Measurements from ENCODE around the gene FBLN1.
A peak's percentile ranks its signal among the peaks of the same experiment; 100 is the strongest.
"Not testable (repeated sequence)": the region's sequence is repeated elsewhere in the genome, so short reads cannot be mapped to it uniquely, and the experiment has no call there.

FBLN1 gene

DNA sequence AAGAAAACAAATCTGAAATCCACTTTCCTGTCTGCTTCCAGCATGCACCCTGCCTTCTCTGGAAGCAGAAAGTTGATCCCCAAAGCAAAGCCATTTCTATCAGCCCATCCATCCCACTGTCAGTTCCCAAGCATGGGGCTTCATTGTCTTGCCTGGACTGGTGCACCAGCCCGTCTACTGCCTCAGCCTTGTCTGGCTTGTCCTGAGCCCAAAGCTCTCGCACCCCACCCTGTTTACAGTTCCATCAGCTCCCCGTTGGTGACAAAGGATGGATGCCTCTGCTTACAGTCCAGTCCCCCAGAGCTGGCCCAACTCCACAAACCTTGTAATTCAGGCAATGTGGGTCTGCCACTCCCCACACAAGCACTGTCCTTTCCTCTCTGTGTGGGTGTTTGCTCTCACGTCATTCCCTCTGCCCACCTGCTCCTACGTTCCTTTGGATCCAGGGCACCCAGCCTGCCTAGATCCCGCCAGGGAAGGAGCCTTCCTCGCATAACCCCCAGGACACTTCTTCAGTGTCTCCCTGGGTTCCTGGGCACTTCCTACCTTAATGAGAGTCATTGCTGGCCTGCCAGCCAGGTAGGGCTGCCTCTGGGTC is 38.8 kb downstream of the FBLN1 start:
- Mint-ChIP-seq H3K4me1 (peaks cover 23% of the 10 kb centered on the region), H3K27ac (no peak overlapping the region), H3K9me3 (no peaks in the 10 kb centered on the region), H3K36me3 (ENCODE audit: low read depth) (peaks cover 40% of the 10 kb centered on the region), H3K4me3 (no peak overlapping the region), H3K27me3 (ENCODE audit: low read depth, poor library complexity) (peaks cover 3% of the 10 kb centered on the region)
- no peak for DNase-seq
- TF ChIP-seq, protein P1, sequence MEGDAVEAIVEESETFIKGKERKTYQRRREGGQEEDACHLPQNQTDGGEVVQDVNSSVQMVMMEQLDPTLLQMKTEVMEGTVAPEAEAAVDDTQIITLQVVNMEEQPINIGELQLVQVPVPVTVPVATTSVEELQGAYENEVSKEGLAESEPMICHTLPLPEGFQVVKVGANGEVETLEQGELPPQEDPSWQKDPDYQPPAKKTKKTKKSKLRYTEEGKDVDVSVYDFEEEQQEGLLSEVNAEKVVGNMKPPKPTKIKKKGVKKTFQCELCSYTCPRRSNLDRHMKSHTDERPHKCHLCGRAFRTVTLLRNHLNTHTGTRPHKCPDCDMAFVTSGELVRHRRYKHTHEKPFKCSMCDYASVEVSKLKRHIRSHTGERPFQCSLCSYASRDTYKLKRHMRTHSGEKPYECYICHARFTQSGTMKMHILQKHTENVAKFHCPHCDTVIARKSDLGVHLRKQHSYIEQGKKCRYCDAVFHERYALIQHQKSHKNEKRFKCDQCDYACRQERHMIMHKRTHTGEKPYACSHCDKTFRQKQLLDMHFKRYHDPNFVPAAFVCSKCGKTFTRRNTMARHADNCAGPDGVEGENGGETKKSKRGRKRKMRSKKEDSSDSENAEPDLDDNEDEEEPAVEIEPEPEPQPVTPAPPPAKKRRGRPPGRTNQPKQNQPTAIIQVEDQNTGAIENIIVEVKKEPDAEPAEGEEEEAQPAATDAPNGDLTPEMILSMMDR (IDR thresholded peaks at IDR 0.05), result no peak

DNA sequence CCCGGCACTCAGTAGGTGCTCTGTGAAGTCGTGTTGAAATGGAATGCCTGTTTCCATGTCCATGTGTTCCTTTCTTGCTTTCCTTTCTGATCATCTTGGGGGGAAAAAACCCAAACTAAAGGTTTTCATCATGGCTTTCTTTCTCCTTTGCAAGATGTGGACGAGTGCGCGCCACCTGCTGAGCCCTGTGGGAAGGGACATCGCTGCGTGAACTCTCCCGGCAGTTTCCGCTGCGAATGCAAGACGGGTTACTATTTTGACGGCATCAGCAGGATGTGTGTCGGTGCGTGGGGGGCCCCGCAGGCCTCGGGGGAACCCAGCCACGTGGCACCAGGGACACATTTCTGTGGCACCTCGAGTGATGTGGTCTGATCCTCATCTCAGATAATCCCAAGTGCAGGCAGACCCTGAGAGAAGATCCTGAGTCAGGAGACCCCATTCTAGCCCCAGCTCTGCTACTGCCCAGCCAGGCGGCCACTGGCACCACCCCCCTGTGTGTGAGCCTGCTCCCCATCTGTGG is 39.4 kb downstream of the FBLN1 start:
- Mint-ChIP-seq H3K4me3 (no peak overlapping the region), H3K9me3 (no peaks in the 10 kb centered on the region), H3K27me3 (ENCODE audit: low read depth, poor library complexity) (peaks cover 3% of the 10 kb centered on the region), H3K27ac (no peak overlapping the region), H3K4me1 (peaks cover 27% of the 10 kb centered on the region), H3K36me3 (ENCODE audit: low read depth) (peaks cover 43% of the 10 kb centered on the region)
- DNase-seq, result no peak
- TF ChIP-seq, protein P1 (IDR thresholded peaks at IDR 0.05), result no peak

DNA sequence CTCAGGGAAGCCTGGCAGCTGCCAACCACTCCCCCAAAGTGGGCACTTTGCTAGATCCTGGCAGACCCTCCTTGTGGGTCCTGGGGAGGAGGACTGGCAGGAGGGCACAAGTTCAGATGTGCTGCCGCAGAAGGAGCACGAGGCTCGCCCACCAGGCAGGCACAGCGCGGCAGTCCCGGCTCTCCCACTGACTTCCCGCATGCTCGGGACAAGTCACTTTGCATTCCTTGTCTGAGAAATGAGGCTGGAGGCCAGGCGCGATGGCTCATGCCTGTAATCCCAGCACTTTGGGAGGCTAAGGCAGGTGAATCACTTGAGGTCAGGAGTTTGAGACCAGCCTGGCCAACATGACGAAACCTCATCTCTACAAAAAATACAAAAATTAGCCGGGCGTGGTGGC is 40.1 kb downstream of the FBLN1 start:
- Mint-ChIP-seq H3K4me1 (peaks cover 27% of the 10 kb centered on the region), H3K36me3 (ENCODE audit: low read depth) (peaks cover 46% of the 10 kb centered on the region)
- not testable (repeated sequence) for H3K9me3 Mint-ChIP-seq; H3K4me3 Mint-ChIP-seq; DNase-seq; H3K27me3 Mint-ChIP-seq (ENCODE audit: low read depth, poor library complexity); H3K27ac Mint-ChIP-seq

DNA sequence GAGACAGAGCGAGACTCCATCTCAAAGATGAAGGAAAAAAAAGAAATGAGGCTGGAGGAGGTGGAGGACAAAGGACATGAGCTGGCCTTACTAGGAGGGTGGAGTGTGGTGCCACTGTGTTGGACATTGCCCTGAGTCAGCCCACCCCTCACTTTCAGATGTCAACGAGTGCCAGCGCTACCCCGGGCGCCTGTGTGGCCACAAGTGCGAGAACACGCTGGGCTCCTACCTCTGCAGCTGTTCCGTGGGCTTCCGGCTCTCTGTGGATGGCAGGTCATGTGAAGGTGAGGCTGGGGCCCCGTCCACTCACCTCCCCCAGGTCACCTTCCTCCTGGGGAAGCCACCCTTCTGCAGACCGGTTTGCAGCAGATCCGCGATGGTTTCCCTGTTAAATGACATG is 40.6 kb downstream of the FBLN1 start:
- H3K36me3 Mint-ChIP-seq (ENCODE audit: low read depth), result peaks cover 47% of the 10 kb centered on the region
- no peak overlapping the region for H3K4me3 Mint-ChIP-seq
- DNase-seq, result no peak
- H3K27me3 Mint-ChIP-seq (ENCODE audit: low read depth, poor library complexity), result peaks cover 3% of the 10 kb centered on the region
- TF ChIP-seq, protein P1 (IDR thresholded peaks at IDR 0.05), result no peak
- H3K4me1 Mint-ChIP-seq, result peaks cover 24% of the 10 kb centered on the region
- H3K27ac Mint-ChIP-seq, result no peak overlapping the region
- H3K9me3 Mint-ChIP-seq, result no peaks in the 10 kb centered on the region

DNA sequence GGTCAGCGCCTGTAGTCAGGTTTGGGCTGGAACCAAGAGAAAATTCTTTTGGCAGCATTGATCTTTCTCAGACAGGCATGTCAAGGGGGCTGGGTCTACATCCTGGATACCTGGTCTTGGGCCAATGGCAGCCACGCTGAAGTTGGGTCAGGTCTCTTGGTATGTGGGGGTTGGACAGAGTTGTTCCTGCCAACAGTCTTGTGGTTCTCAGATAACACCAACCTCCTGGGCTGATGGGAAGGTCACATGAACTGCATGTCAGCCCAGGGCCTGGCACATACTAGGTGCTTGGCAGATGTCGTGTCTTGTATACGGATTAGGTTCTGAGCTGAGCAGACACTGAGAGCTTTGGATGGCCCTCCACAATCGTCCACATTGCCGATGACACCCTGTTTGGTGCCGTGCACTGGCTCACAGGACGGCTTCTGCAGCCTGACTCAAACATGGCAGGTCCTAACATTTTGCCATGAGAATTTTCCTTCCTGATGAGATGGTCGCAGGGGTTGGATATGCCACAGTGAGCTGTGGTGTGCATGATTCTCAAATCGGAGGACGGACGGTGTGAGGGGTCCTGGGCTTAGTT is 42.0 kb downstream of the FBLN1 start:
- no peak overlapping the region for H3K27ac Mint-ChIP-seq
- H3K27me3 Mint-ChIP-seq (ENCODE audit: low read depth, poor library complexity), result peaks cover 3% of the 10 kb centered on the region
- no peak overlapping the region for H3K4me3 Mint-ChIP-seq
- TF ChIP-seq, protein P1 (IDR thresholded peaks at IDR 0.05), result no peak
- H3K4me1 Mint-ChIP-seq, result peaks cover 21% of the 10 kb centered on the region
- H3K9me3 Mint-ChIP-seq, result no peaks in the 10 kb centered on the region
- no peak for DNase-seq
- H3K36me3 Mint-ChIP-seq (ENCODE audit: low read depth), result peaks cover 52% of the 10 kb centered on the region

DNA sequence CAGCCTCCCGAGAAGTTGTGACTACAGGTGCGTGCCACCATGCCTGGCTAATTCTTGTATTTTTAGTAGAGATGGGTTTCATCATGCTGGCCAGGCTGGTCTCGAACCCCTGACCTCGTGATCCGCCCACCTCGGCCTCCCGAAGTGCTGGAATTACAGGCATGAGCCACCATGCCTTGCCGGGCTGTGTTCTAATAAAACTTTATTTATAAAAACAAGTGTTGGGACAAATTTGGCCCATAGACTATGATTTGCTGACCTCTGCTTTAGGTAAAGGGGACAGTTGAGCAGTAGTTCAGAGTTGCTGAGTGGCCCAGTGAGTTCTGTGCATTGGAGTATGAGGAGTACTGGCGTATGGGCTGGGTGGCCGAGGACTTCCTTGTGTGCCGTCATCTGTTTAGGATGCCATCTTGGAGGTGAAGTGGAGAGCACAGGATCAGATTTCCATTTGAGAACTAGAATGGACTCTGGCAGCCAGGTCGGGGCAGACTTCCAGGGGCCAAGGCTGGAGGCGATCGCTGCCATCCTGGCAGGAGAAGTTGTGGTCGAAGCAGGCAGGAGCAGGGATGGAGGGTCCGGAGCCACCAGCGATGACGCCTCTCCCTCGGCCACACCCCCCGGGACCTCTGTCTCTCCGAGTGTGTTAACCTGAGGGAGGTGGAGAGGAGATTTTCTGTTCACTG is 43.8 kb downstream of the FBLN1 start:
- Mint-ChIP-seq H3K9me3 (no peaks in the 10 kb centered on the region), H3K4me3 (no peak overlapping the region), H3K27ac (peak overlapping the region; percentile 16), H3K27me3 (ENCODE audit: low read depth, poor library complexity) (peaks cover 9% of the 10 kb centered on the region), H3K4me1 (peaks cover 21% of the 10 kb centered on the region), H3K36me3 (ENCODE audit: low read depth) (peaks cover 60% of the 10 kb centered on the region)
- TF ChIP-seq, protein P1 (IDR thresholded peaks at IDR 0.05), result no peak
- DNase-seq, result no peak
